GM12878 (cell line): ENCODE measurements around the gene USH1C. TPM values are rescaled to one million over a fixed set of nuclear protein-coding genes. Genes with fewer than 3 reads are reported as not detected.

ENCODE experiments used
- ATAC-seq: fragments of 200-7000 bp; cut with Tn5 transposase; 3 replicates; pipeline ENCODE4 v1.9.1; 2020; ENCODE audit warnings: mild to moderate bottlenecking, moderate library complexity
- BruUV-seq: library from RNA; stranded (reverse); fragments of 400-500 nt; replicated peaks from 2 replicates; lab custom pipeline; 2021; lab: Mats Ljungman, UMichigan
- CTCF ChIA-PET: fragments of 300-600 bp; sonication (Branson Sonifier 250); formaldehyde crosslinking; extraction: SDS; loops from one replicate; lab custom pipeline; 2021; ENCODE audit warnings: inconsistent platforms; lab: Yijun Ruan, JAX
- POLR2A ChIA-PET: fragments of 350-600 bp; formaldehyde crosslinking; extraction: SDS; loops from one replicate; lab custom pipeline; 2021; ENCODE audit warnings: inconsistent platforms; lab: Charles Lee
- RAD21 ChIA-PET: fragments of 300-600 bp; sonication (Branson Sonifier 250); formaldehyde crosslinking; loops from one replicate; lab custom pipeline; 2023; ENCODE audit warnings: antibody characterized with exemption; ENCODE audit not compliant: unreplicated experiment; lab: Charles Lee
- SMC1A ChIA-PET: fragments of 300-600 bp; sonication (Branson Sonifier 250); formaldehyde crosslinking; loops from one replicate; lab custom pipeline; 2023; ENCODE audit not compliant: unreplicated experiment, uncharacterized antibody; lab: Charles Lee
- DNase-seq: peaks from one replicate; pipeline ENCODE4 v3.0.0-alpha.2; 2011; ENCODE audit warnings: low read depth, low spot score
- FAIRE-seq: peaks from 3 replicates; lab custom pipeline; 2011; peaks lifted over from hg19 to GRCh38; lab: Jason Lieb, UNC
- H2AFZ ChIP-seq: 2 replicates; pipeline ENCODE4 v1.6.0; 2011; ENCODE audit warnings: low read depth, low read length, control low read depth; ENCODE audit not compliant: control insufficient read depth
- H3K27ac ChIP-seq: 2 replicates; pipeline ENCODE4 v1.5.1; 2011; ENCODE audit warnings: control low read depth; ENCODE audit not compliant: control insufficient read depth, insufficient read depth
- H3K27me3 ChIP-seq, 2 experiments: replicated peaks in 1 of 2; 2 replicates each; pipeline versions ENCODE4 v1.6.0 to v1.6.1; 2011; ENCODE audit warnings: low read length in 1 of 2; ENCODE audit not compliant: control insufficient read depth in 2 of 2, insufficient read depth in 2 of 2
- H3K36me3 ChIP-seq, 2 experiments: 2 replicates each; pipeline ENCODE4 v1.5.1; 2011; ENCODE audit warnings: low read length in 1 of 2; ENCODE audit not compliant: control insufficient read depth in 2 of 2, insufficient read depth in 2 of 2
- H3K4me1 ChIP-seq: 2 replicates; pipeline ENCODE4 v1.6.1; 2011; ENCODE audit warnings: mild to moderate bottlenecking, low read length, moderate library complexity, mixed read lengths; ENCODE audit not compliant: control insufficient read depth, insufficient read depth
- H3K4me2 ChIP-seq: 2 replicates; pipeline ENCODE4 v1.6.0; 2011; ENCODE audit warnings: control low read depth; ENCODE audit not compliant: control insufficient read depth, insufficient read depth
- H3K4me3 ChIP-seq: fragments of 200-600 bp; sonication (generic); 2 replicates; pipeline ENCODE4 v1.5.1; 2016
- H3K79me2 ChIP-seq: 2 replicates; pipeline ENCODE4 v1.6.0; 2011; ENCODE audit warnings: low read length; ENCODE audit not compliant: control insufficient read depth, insufficient read depth
- H3K9ac ChIP-seq: 2 replicates; pipeline ENCODE4 v1.8.0; 2011; ENCODE audit warnings: low read length, control low read depth, mixed read lengths; ENCODE audit not compliant: control insufficient read depth, insufficient read depth
- H3K9me3 ChIP-seq: replicated peaks from 3 replicates; pipeline ENCODE4 v1.5.1; 2011; ENCODE audit warnings: mild to moderate bottlenecking, low read length; ENCODE audit not compliant: control insufficient read depth, insufficient read depth
- H4K20me1 ChIP-seq: 2 replicates; pipeline ENCODE4 v1.6.0; 2011; ENCODE audit not compliant: control insufficient read depth, insufficient read depth
- CHD1 ChIP-seq: IDR thresholded peaks from 2 replicates; pipeline ENCODE4 v1.6.1; 2012; ENCODE audit warnings: low read depth, low read length, improper control_type of control experiment
- E4F1 ChIP-seq: fragments of 450-650 bp; IDR thresholded peaks from 2 replicates; pipeline ENCODE4 v1.6.1; 2018; ENCODE audit warnings: borderline replicate concordance, mild to moderate bottlenecking; ENCODE audit not compliant: partially characterized antibody
- EGR1 ChIP-seq, 2 experiments: IDR thresholded peaks; 1 replicate in 1 of 2; 2 replicates in 1 of 2; pipeline ENCODE4 v1.6.1; 2011 to 2012; ENCODE audit warnings: low read depth in 2 of 2, low read length in 2 of 2, borderline replicate concordance in 1 of 2, mild to moderate bottlenecking in 1 of 2, moderate library complexity in 1 of 2
- FOXM1 ChIP-seq: IDR thresholded peaks from 2 replicates; pipeline ENCODE4 v1.6.1; 2012; ENCODE audit warnings: low read depth, mild to moderate bottlenecking, inconsistent platforms, low read length, moderate library complexity
- GABPA ChIP-seq: IDR thresholded peaks from 2 replicates; pipeline ENCODE4 v1.6.1; 2014; ENCODE audit warnings: antibody characterized with exemption, low read depth, mild to moderate bottlenecking, inconsistent platforms
- JUND ChIP-seq: IDR thresholded peaks from 2 replicates; pipeline ENCODE4 v1.6.1; 2012; ENCODE audit warnings: low read depth, mild to moderate bottlenecking, low read length, improper control_type of control experiment, moderate library complexity
- PBX3 ChIP-seq: IDR thresholded peaks from 2 replicates; pipeline ENCODE4 v1.6.1; 2011; ENCODE audit warnings: mild to moderate bottlenecking, low read depth, low read length, moderate library complexity; ENCODE audit not compliant: insufficient replicate concordance
- RUNX3 ChIP-seq: IDR thresholded peaks from 2 replicates; pipeline ENCODE4 v1.6.1; 2012; ENCODE audit warnings: low read length, inconsistent platforms
- ZNF217 ChIP-seq: fragments of 450-650 bp; IDR thresholded peaks from 2 replicates; pipeline ENCODE4 v1.6.1; 2017; ENCODE audit warnings: antibody characterized with exemption, mild to moderate bottlenecking
- WGBS: methylation state at CpG from one replicate; pipeline ENCODE4 v1.1.6; 2016; ENCODE audit warnings: low lambda C conversion rate; ENCODE audit not compliant: insufficient replicate concordance, insufficient coverage; ENCODE audit errors: missing lambda C conversion rate; 5-methylcytosine and 5-hydroxymethylcytosine counted together
- in situ Hi-C: fragments of 300-500 bp; cut with MboI; formaldehyde crosslinking; loops from 9 replicates; pipeline ENCODE4 v1.14.3; 2018; ENCODE audit warnings: mixed read lengths
- intact Hi-C: fragments of 100-400 bp; cut with micrococcal nuclease; formaldehyde crosslinking; loops from one replicate; pipeline ENCODE4 v1.14.2; 2022; ENCODE audit not compliant: unreplicated experiment
- polyA plus RNA-seq, 11 experiments: library from polyadenylated mRNA; depleted of rRNA in 4 of 11; unstranded in 6 of 11; stranded (reverse) in 5 of 11; fragments of >200 nt; fragmentation: Nextera tagmentation in 4 of 11; fragmentation: Illumina TruSeq in 1 of 11; extraction: Ambion mirVana in 4 of 11; extraction: Trizol in 1 of 11; gene quantifications; 1 replicate in 1 of 11; 2 replicates in 10 of 11; pipeline versions ENCODE4 v1.2.1 to v1.2.3, GENCODE V29; 2011 to 2016; ENCODE audit warnings: inconsistent platforms in 2 of 11, missing spikeins in 2 of 11, low read depth in 1 of 11
- total RNA-seq, 4 experiments: library from RNA; depleted of rRNA in 3 of 4; stranded (reverse); fragments of >200 nt in 3 of 4; fragmentation: Illumina TruSeq in 1 of 4; extraction: Trizol in 1 of 4; gene quantifications; 2 replicates each; pipeline versions ENCODE4 v1.2.1 to v1.2.3, GENCODE V29; 2013 to 2021

The USH1C gene
- total and polyA plus RNA-seq, 10 of the 15 experiments (the other 5 are each of a cell fraction or from before 2014, with no cell fraction given) = not detected

GRCh38 chr11:17533341-17533740 is 10.9 kb downstream of the USH1C start:
- WGBS = 11% methylated on average over 6 of the region's 6 CpGs
- no peaks in the 10 kb centered on the region for H3K36me3 ChIP-seq
- CTCF ChIA-PET = interaction anchor here (0.9 kb wide), 1 partner anchor 65 kb away, joined by 3 read pairs; no protein-coding TSS in a partner anchor
- RAD21 ChIA-PET = no interaction called here
- H3K27me3 ChIP-seq = peaks cover 0 to 4% of the 10 kb centered on the region in 2 experiments; a peak in 2 of 4 replicates
- peaks cover 2% of the 10 kb centered on the region; the same call in 1 of the 2 replicates for H4K20me1 ChIP-seq
- H3K4me2 ChIP-seq = no peak overlapping the region
- no peak overlapping the region for H3K4me3 ChIP-seq
- no peak overlapping the region for H3K27ac ChIP-seq
- ATAC-seq (no peak), FAIRE-seq (no peak), DNase-seq (no peak)
- H3K9me3 ChIP-seq = no peaks in the 10 kb centered on the region
- SMC1A ChIA-PET = interaction anchor here (0.8 kb wide), 1 partner anchor 149 kb away, joined by 4 read pairs; no protein-coding TSS in a partner anchor
- intact Hi-C loops (no loop called here), in situ Hi-C loops (no loop called here)
- H3K9ac ChIP-seq = no peak overlapping the region
- POLR2A ChIA-PET = no interaction called here
- H3K4me1 ChIP-seq = no peaks in the 10 kb centered on the region
- TF ChIP-seq E4F1 (no peak), PBX3 (no peak), RUNX3 (no peak), CHD1 (no peak), ZNF217 (no peak), FOXM1 (no peak), JUND (no peak), GABPA (no peak), EGR1 (IDR thresholded peaks at IDR 0.05; ENCODE audit: borderline replicate concordance in 1 of 2, low read depth in 2 of 2, low read length in 2 of 2) (no peak)
- H2AFZ ChIP-seq = no peak overlapping the region
- no peaks in the 10 kb centered on the region for H3K79me2 ChIP-seq
- BruUV-seq = no TSS peak
